GM21737 (cell line): ENCODE measurements around the gene TBC1D12.
A peak's percentile ranks its signal among the peaks of the same experiment; 100 is the strongest.
"Not testable (repeated sequence)": the region's sequence is repeated elsewhere in the genome, so short reads cannot be mapped to it uniquely, and the experiment has no call there.

ENCODE experiments used
- ATAC-seq: cut with Tn5 transposase; IDR thresholded peaks from one replicate; pipeline ENCODE4 v1.9.1; 2021; ENCODE audit warnings: mild to moderate bottlenecking, moderate library complexity; ENCODE audit not compliant: unreplicated experiment

The TBC1D12 gene

DNA sequence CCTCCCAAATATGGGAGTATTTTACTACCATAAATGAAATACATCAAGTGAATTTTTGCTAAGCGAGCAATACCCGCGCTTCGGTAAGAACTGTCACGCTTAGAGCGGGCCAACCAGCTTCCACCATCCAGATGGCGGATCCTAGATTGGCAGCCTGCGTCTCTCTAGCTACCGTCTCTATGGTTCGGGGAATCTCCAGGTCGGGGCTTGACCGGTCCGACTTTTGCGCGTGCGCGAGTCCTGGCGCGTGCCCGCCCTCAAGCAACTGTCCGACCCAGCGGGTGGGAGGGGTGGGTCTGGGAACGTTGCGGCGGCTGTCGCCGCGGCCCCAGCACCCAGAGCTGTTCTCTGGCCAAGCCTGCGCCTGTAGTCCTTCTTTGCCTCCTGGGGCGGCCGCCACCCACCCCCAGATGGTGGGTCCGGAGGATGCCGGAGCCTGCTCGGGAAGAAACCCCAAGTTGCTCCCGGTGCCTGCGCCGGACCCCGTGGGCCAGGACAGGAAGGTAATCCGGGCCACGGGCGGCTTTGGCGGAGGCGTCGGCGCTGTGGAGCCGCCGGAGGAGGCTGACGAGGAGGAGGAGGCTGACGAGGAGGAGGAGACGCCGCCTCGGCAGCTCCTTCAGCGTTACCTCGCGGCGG, at the start of gene TBC1D12:
TBC1D12 (plus strand) TSS at position 338 of the 639 bp plus-strand sequence; CDS start at position 411, 73 bp downstream.
- peak; percentile 65 for ATAC-seq

DNA sequence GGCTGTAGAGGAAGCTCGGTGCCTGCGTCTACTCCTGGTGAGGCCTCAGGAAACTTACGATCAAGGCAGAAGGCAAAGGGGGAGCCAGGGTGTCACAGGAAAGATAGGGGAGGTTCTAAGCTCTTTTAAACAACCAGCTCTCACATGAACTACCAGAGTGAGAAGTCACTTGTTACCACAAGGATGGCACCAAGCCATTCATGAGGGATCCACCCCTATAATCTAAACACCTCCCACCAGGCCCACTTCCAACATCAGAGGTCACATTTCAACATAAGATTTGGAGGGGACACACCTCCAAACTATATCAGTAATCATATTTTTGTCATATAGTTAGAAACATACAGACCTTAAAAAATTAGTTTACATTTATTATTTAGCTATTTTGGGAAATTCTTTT, 49.0 kb upstream of the TBC1D12 start:
- ATAC-seq, result no peak

GRCh38 chr10:94355841-94356240, 46.5 kb upstream of the TBC1D12 start:
- no peak for ATAC-seq

DNA sequence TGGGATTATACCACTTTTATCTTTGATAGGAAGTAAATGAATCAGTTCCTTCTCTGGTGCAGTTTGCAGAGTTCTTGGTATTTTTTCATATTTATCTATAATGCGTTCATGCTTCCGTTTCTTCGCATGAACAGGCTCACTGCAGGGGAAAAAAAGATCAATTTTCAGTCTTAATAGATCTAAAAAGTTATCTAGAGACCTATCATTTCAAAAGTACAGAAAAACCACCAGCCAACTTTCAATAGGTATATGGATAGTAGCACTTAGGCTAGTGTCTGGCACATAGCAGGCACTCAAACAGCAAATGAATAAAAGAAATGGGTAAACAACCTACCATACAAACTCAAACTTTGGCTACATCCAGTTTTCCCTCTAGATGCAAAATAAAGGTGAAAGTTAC, 45.1 kb upstream of the TBC1D12 start:
- no peak for ATAC-seq

DNA sequence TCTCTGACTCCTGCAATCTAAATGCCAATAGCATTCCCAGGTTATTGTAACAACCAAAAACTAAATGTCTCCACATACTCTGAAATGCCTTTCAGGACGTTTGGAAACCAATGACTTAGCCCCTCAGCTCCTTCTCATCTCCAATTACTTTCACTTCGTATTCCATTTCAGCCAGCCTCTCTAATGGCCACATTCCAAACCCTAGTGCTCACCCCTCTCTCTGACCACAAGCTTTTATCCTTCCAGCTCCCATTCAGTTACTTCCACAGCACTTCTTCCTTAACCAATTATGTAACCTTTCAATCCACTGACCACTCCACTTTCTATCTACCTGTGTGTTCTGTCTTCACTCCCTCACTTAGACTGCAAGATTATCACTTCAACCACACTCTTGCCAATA, 43.9 kb upstream of the TBC1D12 start:
- no peak for ATAC-seq

GRCh38 chr10:94361171-94361794, 41.1 kb upstream of the TBC1D12 start:
- no peak for ATAC-seq

GRCh38 chr10:94362360-94363250, 39.7 kb upstream of the TBC1D12 start, which contains the start of gene NOC3L:
NOC3L (minus strand) TSS chr10:94362939; CDS start chr10:94362838, 101 bp downstream.
- ATAC-seq, result peak; percentile 99

DNA sequence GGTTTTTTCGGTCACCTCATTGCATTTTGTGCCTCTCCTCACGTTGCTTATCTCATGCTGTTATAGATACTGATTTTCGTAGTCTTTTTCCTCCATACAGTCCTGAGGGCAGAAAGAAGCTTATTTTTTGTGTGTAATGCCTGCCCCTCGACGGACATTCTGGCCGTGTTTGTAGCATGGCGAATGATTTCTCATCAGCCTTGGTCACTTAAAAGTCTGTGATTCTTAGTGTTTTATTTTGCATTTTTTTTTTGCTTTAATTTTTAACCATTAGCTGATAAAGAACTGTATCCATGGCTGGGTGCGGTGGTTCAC, 39.1 kb upstream of the TBC1D12 start:
- ATAC-seq, result no peak

DNA sequence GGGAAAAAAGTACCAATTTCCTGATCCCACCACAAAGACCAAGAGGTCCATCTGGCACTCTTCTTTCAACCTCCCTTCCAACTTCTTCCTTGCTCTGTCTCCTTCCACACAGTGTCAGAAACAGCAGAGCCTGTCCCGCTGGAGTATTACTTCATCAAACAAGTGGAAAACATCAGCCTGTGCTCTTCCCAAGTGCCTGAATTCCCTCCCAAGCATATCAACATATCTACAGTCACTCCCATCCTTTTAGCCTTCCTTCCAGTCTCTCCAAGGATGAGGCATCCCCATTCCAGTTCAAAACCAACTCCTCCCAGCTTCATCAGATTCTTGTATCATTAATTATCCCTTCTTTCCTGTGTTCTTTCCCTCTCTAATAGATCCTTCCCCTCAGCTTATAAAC, 37.9 kb upstream of the TBC1D12 start:
- no peak for ATAC-seq

GRCh38 chr10:94366382-94366781, 36.0 kb upstream of the TBC1D12 start:
- no peak for ATAC-seq

GRCh38 chr10:94370501-94370900, 31.8 kb upstream of the TBC1D12 start:
- no peak for ATAC-seq

- ATAC-seq, result no peak
Measured at GRCh38 chr10:94375374-94375773, 27.0 kb upstream of the TBC1D12 start.

DNA sequence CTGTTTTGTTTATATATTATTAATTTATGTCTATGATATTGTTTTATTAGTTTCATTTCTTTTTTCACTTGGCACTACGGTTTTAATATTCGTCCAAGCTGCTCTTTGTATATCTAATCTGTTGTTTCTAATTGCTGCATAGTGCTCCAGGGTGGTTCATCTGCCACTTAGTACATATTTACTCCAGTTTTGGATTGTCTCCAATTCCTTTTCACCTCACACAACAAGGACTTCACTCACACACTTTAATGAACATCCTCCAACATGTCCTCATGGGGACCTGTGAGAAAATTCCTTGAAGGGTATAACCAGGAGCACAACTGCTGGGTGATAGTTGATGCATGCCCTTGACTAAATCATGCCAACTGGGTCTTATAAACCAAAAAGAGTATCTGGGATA, 25.5 kb upstream of the TBC1D12 start:
- ATAC-seq, result no peak

GRCh38 chr10:94383530-94383929, 18.8 kb upstream of the TBC1D12 start:
- no peak for ATAC-seq

DNA sequence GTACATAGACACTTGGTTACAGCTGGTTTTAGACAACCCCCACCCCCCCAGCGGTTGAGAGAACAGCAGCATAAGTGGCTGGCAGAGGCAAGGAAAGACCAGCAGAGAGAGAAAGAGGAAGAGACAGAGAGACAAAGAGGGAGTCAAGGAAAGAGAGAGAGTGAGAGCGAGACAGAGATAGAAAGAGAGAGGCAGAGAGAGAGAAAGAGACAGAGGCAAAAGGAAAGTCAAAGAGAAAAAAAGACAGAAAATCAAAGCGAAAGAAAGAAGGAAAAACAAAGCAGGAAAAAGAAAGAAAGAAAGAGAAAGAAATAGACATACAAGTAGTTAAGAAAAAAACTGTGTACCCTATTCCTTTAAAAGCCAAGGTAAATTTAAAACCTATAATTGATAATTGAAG, 16.6 kb upstream of the TBC1D12 start:
- ATAC-seq, result not testable (repeated sequence)

DNA sequence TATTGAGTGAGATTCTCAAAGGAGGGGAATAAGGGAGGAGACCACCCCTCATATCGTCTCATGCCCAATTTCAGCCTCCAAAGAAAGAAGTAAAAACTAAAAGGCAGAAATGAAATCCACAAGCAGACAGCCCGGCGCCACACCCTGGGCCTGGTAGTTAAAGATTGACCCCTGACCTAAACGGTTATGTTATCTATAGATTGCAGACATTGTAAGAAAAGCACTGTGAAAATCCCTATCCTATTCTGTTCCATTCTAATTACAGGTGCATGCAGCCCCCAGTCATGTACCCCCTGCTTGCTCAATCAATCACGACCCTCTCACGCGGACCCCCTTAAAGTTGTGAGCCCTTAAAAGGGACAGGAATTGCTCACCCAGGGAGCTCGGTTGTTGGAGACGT, 10.2 kb upstream of the TBC1D12 start:
- not testable (repeated sequence) for ATAC-seq

GRCh38 chr10:94397549-94398370, 4.6 kb upstream of the TBC1D12 start:
- no peak for ATAC-seq

GRCh38 chr10:94398762-94399161, 3.6 kb upstream of the TBC1D12 start:
- ATAC-seq, result no peak

- ATAC-seq, result peak; percentile 28
Measured at GRCh38 chr10:94402843-94403379, 570 bp downstream of the TBC1D12 start.

GRCh38 chr10:94403380-94404213, 1.3 kb downstream of the TBC1D12 start:
- peak; percentile 55 for ATAC-seq
